PC-3 (cell line): Measurements from ENCODE around the gene MOB3A.

ENCODE experiments used
- EZH2phosphoT487 ChIP-seq: fragments of 300-600 bp; sonication (generic); IDR thresholded peaks from 2 replicates; pipeline ENCODE4 v1.6.1; 2018; ENCODE audit warnings: mild to moderate bottlenecking, antibody characterized with exemption, low read length, borderline replicate concordance
- TF ChIP-seq, protein P1 (sequence below): fragments of 300-600 bp; sonication (generic); conservative IDR thresholded peaks from 2 replicates; pipeline ENCODE4 v1.5.1; 2017; ENCODE audit warnings: antibody characterized with exemption, low read depth, mild to moderate bottlenecking, low read length

DNA sequence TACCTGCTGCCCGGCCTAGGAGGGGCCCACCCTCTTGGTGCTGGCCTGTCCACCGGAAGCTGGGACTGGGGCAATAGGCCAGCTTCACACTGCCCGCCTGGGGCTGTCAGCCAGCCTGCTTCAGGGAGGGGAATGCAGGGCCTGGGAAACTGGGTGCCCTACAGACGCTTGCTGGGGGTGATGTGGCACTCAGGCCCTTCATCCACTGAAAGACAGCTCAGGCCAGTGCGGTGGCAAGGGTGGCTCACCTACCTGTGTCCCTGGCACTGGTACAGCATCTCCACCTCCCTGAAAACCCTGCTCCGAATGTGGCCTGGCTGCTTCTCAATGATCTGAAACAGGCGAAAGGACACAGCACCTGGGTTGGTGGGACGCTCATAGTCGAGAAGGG, 52.9 kb downstream of the MOB3A start:
- no peak for TF ChIP-seq EZH2phosphoT487
- TF ChIP-seq, protein P1, sequence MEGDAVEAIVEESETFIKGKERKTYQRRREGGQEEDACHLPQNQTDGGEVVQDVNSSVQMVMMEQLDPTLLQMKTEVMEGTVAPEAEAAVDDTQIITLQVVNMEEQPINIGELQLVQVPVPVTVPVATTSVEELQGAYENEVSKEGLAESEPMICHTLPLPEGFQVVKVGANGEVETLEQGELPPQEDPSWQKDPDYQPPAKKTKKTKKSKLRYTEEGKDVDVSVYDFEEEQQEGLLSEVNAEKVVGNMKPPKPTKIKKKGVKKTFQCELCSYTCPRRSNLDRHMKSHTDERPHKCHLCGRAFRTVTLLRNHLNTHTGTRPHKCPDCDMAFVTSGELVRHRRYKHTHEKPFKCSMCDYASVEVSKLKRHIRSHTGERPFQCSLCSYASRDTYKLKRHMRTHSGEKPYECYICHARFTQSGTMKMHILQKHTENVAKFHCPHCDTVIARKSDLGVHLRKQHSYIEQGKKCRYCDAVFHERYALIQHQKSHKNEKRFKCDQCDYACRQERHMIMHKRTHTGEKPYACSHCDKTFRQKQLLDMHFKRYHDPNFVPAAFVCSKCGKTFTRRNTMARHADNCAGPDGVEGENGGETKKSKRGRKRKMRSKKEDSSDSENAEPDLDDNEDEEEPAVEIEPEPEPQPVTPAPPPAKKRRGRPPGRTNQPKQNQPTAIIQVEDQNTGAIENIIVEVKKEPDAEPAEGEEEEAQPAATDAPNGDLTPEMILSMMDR, result no peak
